Stimulated activated CD4-positive, alpha-beta T cell treated with anti-CD3 and anti-CD28 coated beads, Interleukin-2, amount 100 ng/mL, for 4 hours (primary cell): ENCODE data around the gene TDRD6.
A peak's percentile ranks its signal among the peaks of the same experiment; 100 is the strongest.
"Not testable (repeated sequence)": the region's sequence is repeated elsewhere in the genome, so short reads cannot be mapped to it uniquely, and the experiment has no call there.

Experiments
- DNase-seq: peaks from one replicate; pipeline ENCODE4 v3.0.0-alpha.2; 2020; ENCODE audit warnings: low read depth

Gene TDRD6, protein sequence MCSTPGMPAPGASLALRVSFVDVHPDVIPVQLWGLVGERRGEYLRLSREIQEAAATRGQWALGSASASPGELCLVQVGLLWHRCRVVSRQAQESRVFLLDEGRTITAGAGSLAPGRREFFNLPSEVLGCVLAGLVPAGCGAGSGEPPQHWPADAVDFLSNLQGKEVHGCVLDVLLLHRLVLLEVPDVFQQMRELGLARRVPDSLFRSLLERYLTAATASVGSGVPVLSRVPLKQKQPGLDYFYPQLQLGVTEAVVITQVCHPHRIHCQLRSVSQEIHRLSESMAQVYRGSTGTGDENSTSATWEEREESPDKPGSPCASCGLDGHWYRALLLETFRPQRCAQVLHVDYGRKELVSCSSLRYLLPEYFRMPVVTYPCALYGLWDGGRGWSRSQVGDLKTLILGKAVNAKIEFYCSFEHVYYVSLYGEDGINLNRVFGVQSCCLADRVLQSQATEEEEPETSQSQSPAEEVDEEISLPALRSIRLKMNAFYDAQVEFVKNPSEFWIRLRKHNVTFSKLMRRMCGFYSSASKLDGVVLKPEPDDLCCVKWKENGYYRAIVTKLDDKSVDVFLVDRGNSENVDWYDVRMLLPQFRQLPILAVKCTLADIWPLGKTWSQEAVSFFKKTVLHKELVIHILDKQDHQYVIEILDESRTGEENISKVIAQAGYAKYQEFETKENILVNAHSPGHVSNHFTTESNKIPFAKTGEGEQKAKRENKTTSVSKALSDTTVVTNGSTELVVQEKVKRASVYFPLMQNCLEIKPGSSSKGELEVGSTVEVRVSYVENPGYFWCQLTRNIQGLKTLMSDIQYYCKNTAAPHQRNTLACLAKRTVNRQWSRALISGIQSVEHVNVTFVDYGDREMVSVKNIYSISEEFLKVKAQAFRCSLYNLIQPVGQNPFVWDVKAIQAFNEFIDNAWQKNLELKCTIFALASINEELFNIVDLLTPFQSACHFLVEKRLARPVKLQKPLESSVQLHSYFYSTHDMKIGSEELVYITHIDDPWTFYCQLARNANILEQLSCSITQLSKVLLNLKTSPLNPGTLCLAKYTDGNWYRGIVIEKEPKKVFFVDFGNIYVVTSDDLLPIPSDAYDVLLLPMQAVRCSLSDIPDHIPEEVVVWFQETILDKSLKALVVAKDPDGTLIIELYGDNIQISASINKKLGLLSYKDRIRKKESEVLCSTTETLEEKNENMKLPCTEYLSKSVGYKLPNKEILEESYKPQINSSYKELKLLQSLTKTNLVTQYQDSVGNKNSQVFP (N-terminal part only)

DNA sequence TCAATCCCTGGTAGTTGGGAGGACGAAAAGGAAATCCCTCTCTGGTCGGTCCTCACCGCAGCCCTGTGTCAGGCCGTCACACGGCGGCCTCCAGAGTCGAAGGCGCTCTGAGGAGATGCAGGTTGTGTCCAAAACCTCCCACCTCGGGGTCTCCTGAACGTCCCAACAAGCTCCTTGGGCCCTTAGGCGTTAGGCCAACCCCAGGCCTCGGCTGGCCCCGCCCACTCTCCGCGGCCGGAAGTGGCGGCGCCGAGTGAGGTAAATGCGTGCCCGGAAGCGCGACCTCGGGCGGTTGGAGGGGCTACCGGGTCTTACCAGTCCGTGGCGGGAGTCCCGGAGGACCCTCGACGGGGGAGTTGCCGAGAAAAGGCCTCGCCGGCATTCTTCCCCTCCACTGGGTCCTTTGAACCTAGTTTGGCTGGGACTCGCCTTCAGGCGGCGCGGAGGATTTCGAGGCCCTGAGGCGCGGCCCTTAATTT is at the start of gene TDRD6:
Gene TDRD6, plus strand, starts transcription at position 267 of the 479 bp plus-strand sequence. CDS start 244 bp downstream, outside the sequence.
- DNase-seq, result no peak

DNA sequence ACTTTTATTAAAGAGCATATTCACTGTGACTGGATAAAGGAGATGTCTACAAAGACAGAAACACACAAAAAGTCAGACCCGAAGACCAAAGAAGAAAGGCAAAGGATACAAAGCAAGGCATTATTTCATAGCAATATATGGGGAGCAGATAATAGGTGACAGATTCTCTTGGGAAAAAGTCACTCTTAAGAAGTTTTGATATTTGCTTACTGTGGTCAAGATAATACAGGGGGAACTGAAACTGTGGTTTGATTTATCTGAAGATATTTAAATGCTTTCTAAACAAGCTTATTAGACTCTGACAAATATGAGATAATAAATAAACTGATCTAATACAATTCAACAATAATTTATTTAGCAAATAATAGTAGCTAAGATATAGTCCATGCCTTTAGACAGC is 49.8 kb upstream of the TDRD6 start:
- no peak for DNase-seq

DNA sequence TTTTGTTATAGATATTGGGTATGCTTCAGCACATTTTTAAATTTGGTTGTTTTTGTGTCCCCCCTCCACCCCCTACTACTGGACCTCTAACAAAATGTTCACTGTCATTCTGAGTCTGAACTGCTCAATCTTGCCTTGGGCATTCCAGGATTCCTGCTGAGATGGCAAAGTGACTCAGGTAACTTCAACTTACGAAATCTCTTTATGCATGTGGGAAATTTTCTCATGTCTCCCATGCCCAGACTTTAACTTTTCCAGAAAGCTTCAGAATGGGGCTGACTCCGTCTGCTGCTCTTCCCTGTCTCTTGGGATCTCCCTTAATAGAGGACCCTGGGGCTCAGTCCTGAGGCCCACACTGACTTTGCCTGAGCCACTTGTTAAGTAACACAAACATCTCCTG is 49.0 kb upstream of the TDRD6 start:
- DNase-seq, result no peak

DNA sequence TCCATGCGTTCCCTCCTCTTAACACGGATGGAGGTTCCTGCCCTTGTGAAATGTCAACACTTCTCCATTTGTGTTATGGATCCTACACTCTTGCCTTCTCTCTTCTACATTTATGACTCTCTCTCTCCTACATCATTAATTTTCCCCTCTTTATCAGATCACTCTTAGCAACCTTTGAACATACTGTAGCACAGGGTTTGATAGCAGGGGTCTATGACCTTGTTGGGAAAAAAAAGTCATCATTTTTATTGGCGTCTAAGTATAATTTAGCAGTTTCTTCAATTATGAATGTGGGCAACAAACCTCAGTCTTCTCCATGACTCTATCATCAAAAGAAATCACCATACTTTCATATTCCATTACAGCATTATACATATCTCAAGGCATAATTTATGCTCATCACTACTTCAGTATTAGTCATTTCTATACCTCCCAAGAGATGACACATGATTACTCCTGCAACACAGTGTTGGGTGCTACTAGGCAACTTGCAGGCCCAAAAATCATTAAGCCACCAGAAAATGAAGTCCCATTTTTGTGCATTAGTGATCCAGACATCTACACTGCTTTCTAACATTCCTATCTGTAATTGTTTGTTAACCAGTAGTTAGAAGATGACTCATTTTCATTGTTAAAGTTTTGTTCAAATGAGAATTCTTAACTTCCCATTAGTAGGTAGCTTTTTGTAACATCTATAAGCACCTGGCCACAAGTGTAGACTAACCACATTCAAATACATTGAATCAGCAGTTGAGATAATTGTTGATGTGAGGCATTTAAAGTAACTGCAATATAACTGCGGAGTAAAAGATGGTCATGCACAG is 44.5 kb upstream of the TDRD6 start:
- no peak for DNase-seq

DNA sequence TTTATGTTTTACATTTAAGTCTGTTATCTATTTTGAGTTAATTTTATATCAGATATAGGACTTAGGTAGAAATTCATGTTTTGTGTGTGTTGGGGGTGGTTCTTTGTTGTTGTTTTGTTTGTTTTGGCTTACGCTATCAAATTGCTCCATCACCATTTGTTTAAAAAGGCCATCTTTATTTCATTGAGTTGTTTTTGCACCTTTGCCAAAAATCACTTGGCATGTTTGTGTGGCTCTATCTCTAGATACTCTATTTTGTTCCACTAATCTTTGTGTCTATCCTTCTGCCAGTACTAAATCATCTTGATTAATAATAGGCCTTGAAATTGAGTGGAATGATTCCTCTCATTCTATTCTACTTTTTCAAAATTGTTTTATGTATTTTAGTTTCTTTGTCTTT is 42.4 kb upstream of the TDRD6 start:
- DNase-seq, result no peak

DNA sequence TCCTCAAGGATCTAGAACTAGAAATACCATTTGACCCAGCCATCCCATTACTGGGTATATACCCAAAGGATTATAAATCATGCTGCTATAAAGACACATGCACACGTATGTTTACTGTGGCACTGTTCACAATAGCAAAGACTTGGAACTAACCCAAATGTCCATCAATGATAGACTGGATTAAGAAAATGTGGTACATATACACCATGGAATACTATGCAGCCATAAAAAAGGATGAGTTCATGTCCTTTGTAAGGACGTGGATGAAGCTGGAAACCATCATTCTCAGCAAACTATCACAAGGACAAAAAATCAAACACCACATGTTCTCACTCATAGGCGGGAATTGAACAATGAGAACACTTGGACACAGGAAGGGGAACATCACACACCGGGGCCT is 39.6 kb upstream of the TDRD6 start:
- not testable (repeated sequence) for DNase-seq

DNA sequence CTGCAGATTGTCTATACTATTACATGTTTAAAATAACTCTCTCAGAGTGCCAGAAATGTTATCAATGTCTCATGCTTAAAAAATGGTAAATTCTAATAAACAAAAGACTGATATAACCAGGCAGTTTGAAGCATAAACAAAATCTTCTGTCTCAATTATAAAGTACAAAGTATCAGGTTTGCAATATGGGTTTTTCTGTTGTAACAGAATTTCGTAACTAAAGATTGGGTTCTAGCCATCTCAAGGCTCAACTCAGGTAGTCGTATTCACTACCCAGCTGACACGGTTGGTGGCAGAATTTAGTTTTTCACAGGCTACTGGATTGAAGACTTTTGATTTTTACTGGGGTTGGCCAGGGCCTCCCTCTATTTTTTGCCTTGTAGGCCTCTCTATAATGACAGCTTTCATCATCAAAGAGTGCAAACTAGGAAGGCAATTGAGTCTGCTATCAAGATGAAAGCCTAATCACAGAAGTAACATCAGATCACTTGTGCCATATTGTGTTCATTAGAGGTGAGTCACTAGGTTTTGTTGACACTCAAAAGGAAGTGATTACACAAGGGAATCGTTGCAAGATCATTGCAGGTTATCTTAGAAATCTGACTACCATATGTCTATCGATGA is 38.7 kb upstream of the TDRD6 start:
- DNase-seq, result no peak

DNA sequence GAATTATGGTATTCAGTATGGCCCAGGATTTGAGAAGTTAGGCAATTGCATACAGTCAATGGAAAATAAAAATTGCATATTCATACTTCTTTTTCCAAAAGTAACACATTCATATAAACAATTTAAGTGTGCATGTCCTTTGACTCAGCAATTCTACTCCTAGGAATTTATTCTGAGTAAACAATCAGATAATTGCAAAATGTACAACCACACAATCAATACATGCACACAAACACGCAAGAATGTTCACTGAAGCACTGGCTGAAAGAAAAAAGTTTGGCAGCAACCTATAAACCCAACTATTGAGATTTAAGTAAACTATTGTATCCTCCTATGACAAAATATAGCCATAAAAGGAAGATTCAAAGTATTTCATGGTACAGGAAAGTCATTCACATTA is 36.7 kb upstream of the TDRD6 start:
- no peak for DNase-seq

DNA sequence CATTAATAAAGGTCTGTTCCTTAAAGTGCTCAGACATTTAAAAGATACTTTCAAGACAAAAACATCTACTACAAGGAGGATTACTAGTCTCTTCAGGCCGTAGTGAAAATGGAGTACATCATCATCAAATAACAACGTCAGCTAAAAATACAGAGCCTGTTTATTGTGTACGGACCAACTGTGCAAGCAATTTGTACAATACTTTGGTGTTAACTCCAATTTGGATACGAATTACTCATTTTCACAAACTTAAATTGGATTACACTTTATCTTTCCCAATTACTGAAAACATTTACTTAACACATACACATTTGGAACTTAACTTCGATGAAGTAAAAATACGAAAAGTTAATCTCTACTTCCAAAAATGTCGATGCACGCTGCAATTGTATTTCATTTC is 35.9 kb upstream of the TDRD6 start:
- no peak for DNase-seq

DNA sequence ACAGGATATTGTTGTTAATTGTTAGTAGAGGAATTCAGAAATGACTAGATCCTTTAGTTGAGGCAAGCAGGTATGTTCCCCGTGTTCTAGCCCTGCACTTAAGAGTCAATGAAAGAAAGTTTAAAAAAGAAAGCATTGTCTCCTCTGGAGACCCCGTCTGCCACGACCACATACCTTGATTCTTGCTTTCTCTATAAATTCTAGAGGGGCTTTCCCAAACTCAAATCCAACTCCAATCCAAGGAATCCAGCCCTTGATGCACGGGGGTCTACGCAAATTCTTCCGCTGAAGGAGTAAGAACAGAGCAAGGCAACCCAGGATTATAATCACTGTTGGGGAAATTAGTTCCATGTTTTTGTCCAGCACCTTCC is 35.5 kb upstream of the TDRD6 start:
- DNase-seq, result no peak

DNA sequence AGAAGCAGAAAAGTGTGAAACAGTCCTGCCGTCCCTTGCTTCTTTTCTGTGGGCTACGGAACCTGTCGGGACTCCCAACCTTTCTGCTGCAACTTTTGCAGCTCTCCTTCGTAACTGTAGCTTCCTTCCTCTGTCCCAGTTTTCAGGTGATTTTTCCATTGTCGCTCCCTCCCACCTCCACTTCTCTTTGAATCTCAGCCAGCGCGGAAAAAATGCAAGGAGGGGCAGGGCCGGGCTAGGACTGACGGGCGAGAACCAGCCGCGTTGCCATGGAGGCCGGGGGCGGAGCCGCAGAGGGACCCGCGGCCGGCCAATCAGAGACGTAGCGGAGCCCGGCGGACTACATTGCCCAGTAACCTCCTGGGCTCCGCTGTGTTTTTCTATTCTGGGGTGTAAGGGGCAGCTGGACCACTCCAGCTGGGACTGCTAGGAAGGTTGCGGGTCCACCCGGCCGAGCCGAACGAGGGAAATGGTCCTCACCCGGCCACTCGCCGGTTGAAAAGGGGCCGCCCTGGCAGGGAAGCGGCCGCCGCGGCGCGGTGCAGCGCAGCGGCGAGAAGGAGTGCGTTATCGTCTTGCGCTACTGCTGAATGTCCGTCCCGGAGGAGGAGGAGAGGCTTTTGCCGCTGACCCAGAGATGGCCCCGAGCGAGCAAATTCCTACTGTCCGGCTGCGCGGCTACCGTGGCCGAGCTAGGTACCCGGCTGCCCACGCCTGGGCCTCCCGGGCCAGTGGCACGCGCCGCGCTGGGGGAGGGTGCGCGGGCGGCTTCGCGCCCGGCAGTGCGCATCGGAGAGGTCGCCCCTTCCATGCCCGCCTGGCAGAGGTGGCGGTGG is 34.9 kb upstream of the TDRD6 start, which contains the start of the genes CYP39A1 and SLC25A27:
Gene CYP39A1, minus strand, starts transcription at position 216 of the 836 bp plus-strand sequence. CDS start 236 bp downstream, outside the sequence.
Gene SLC25A27, plus strand, starts transcription at position 373 of the 836 bp plus-strand sequence. Its CDS starts 218 bp downstream, at position 591.
- peak; percentile 67 for DNase-seq

DNA sequence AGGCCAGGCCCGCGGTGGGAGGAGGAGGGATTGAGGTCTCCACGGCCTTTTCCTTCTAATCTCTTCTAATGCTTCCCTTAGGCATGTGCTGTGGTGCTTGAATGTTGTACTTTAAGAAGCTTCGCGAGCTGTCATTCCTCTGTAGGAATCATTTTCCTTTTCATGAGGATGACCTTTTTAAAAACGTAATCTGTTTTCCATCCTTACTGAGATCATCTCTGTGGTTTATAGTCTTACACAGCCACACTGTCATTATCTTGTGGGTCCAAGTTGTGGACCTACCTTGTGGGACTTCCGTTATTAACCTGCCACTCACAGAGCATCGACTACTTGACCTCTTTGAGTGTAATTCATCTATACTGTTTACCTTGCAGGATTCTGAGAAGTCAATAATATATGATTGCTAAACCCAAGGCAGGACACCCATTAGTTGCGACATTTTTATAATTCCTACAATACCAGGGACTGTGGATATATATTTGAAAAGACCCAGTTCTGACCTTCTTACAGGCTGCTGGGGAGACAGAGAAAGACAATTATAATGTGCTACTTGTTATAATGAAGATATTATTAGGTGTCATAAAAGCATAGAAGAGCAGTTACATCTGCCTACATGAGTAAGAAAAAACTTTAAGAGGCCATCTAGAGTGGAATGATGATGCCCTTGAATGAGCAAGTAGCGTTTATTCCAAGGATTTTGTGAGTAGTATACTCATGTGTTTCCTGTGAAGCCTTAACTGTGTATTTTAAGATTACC is 34.1 kb upstream of the TDRD6 start:
- no peak for DNase-seq

DNA sequence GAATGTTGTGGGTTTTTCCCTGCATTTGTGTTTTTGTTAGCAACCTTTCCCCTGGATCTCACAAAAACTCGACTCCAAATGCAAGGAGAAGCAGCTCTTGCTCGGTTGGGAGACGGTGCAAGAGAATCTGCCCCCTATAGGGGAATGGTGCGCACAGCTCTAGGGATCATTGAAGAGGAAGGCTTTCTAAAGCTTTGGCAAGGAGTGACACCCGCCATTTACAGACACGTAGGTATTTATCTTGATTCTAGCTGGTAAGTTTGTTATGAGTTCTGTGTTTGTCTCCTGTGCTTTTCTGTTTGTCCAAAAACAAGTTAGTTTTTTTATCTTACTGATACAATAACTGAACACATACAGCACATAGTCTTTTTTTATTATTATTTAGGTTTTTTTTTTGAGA is 31.9 kb upstream of the TDRD6 start:
- DNase-seq, result no peak

DNA sequence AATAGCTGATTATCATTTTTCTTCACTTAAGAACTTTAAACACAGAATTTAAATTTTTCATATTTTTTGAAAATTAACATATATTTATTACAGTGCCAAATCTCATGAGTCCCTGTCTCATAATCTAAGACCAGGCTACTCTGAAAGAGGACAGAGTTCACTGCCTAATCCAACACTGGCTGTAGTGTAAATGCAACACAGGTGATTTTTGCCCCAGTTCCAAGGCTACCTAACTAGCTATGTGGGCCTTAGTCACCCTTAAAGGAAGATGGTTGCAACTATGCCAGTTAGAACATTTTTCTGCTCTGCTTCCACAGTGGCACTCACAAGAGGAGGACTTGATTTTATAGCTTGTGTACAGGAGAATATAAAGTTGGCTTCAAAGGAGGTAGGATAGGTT is 30.0 kb upstream of the TDRD6 start:
- DNase-seq, result no peak

DNA sequence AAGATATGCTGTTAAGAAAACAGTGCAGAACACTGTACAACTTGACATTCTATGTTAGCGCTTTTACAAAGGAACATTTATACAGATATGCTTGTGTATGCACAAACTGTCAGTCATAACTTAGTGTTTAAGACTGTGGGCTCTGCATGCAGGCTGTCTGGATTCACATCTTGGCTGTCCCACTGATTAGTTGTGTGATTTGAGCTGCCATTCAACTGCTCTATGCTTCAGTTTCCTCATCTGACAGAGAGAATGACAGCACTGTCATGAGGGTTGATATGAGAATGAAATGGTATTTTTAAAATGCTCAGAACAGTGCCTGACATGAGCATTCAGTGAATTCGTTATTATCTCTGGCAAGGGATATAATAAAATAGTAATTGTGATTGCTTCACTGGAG is 26.2 kb upstream of the TDRD6 start:
- DNase-seq, result no peak

DNA sequence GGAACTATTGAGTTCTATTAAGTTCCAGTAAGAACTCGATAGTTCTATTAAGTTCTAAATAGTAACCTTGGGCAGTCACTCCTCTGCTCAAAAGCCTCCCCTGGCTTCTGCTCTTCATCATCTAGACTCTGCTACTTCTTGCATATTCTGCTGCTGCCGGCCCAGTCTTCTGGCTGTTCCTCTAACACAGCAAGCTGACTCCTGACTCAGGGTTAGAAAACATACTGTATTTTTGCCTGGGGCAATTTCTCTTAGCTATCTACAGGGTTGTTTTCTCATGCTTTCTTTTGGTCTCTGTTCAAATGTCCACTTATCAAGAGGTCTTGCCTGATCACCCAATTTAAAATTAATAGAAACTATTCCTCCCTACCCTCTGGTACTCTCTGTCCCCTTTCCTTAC is 20.3 kb upstream of the TDRD6 start:
- DNase-seq, result no peak

DNA sequence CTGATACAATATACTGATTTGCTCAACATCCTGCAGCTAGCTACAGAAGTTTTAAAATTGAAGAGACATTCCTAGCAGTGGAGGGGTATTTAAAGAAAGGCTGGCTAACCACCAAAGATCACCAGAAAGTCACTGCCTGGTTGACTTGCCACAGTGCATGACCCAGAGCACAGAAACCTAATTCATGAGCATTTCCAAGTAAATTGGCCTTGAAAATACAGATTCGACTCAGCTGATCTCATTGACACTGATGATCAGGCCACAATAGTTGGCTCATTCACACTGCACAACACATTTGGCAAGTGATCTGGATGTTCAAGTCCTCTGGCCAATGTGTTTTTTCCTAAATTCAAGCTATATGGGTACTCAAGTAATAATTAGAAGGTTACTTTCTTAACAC is 13.3 kb upstream of the TDRD6 start:
- DNase-seq, result no peak

DNA sequence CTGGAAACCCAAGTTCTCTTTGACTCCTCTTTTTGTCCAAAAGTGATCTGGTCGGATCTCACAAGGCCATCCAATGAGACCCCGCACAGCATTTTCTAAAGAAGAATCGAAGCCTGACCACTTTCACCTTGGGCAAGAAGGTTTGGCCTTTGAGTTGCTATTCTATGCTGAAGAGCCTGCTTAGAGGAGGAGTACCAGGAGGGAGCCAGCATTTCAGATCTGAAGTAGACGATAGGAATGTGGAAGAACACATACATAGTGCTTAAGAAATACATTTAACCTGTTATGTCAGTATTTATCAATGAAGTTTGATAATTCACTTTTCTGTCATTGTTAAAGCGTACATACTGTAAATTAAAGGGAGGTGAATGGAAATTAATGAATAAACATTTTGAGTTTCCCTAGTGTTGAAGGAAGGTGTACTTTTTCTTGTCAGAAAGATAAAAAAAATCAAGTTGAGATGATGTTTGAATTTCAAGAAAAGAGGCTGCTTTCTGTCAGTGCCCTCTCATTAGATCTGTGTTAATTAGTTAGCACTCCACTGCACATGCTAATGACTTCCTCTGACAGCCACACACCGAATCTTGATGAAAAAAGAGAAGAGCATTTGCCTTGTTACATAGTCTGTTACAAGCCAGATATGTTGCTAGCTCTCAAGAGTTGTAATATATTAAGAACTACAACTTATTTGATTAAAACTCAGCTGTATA is 10.9 kb upstream of the TDRD6 start:
- no peak for DNase-seq
